IMR-90 (cell line): ENCODE results near the gene AGTR1. TPM values are rescaled to one million over a fixed set of nuclear protein-coding genes. Genes with fewer than 3 reads are reported as not detected.

Experiments used
- ATAC-seq: fragments of 200-7000 bp; cut with Tn5 transposase; 2 replicates; pipeline ENCODE4 v1.9.1; 2020; ENCODE audit warnings: low read depth, mild to moderate bottlenecking, moderate library complexity
- BruUV-seq: library from RNA; stranded (reverse); fragments of 400-500 nt; replicated peaks from 2 replicates; lab custom pipeline; 2021; lab: Mats Ljungman, UMichigan
- CTCF ChIA-PET: fragments of 300-600 bp; formaldehyde crosslinking; extraction: SDS; loops from one replicate; lab custom pipeline; 2021; ENCODE audit warnings: antibody characterized with exemption; lab: Yijun Ruan, JAX
- POLR2A ChIA-PET: fragments of 300-600 bp; sonication (Branson Sonifier 250); formaldehyde crosslinking; loops from one replicate; lab custom pipeline; 2022; ENCODE audit warnings: antibody characterized with exemption; ENCODE audit not compliant: unreplicated experiment; lab: Charles Lee
- DNase-seq: peaks from one replicate; pipeline ENCODE4 v3.0.0; 2013
- H2AFZ ChIP-seq: replicated peaks from 2 replicates; pipeline ENCODE3; 2013; ENCODE audit warnings: low read length, mild to moderate bottlenecking; ENCODE audit not compliant: poor library complexity
- H2AK5ac ChIP-seq: 2 replicates; pipeline ENCODE4 v1.6.1; 2013; ENCODE audit warnings: low read depth, low read length, inconsistent platforms
- H2AK9ac ChIP-seq: replicated peaks from 2 replicates; pipeline ENCODE3; 2013; ENCODE audit warnings: mild to moderate bottlenecking, low read depth, low read length, moderate library complexity; ENCODE audit not compliant: poor library complexity
- H2BK120ac ChIP-seq: 2 replicates; pipeline ENCODE4 v1.6.1; 2013; ENCODE audit warnings: low read depth, low read length, inconsistent platforms
- H2BK15ac ChIP-seq: 3 replicates; pipeline ENCODE4 v1.6.1; 2013; ENCODE audit warnings: low read depth, low read length, inconsistent platforms
- H2BK20ac ChIP-seq: 2 replicates; pipeline ENCODE4 v1.6.1; 2013; ENCODE audit warnings: low read depth, mild to moderate bottlenecking, inconsistent platforms, low read length, moderate library complexity
- H2BK5ac ChIP-seq: 2 replicates; pipeline ENCODE4 v1.6.1; 2013; ENCODE audit warnings: mild to moderate bottlenecking, low read depth, low read length, inconsistent platforms; ENCODE audit not compliant: poor library complexity, severe bottlenecking
- H3K14ac ChIP-seq: replicated peaks from 2 replicates; pipeline ENCODE4 v1.6.1; 2013; ENCODE audit warnings: low read depth, low read length, inconsistent platforms
- H3K18ac ChIP-seq: 2 replicates; pipeline ENCODE4 v1.6.1; 2013; ENCODE audit warnings: low read depth, low read length, control low read depth
- H3K23ac ChIP-seq: 2 replicates; pipeline ENCODE4 v1.6.1; 2013; ENCODE audit warnings: low read depth, low read length, inconsistent platforms
- H3K27ac ChIP-seq: 2 replicates; pipeline ENCODE4 v1.5.1; 2013; ENCODE audit warnings: mild to moderate bottlenecking, control low read depth, low read length; ENCODE audit not compliant: insufficient read depth
- H3K27me3 ChIP-seq: 2 replicates; pipeline ENCODE4 v1.6.1; 2013; ENCODE audit warnings: low read length; ENCODE audit not compliant: control insufficient read depth, insufficient read depth
- H3K36me3 ChIP-seq: 2 replicates; pipeline ENCODE4 v1.6.1; 2013; ENCODE audit warnings: low read length, mixed read lengths; ENCODE audit not compliant: control insufficient read depth, insufficient read depth
- H3K4ac ChIP-seq: 2 replicates; pipeline ENCODE4 v1.6.1; 2013; ENCODE audit warnings: low read depth, low read length, inconsistent platforms
- H3K4me1 ChIP-seq: 2 replicates; pipeline ENCODE4 v1.6.1; 2013; ENCODE audit warnings: low read length, mixed read lengths; ENCODE audit not compliant: control insufficient read depth, insufficient read depth
- H3K4me2 ChIP-seq: 2 replicates; pipeline ENCODE4 v1.6.1; 2013; ENCODE audit warnings: low read depth, mild to moderate bottlenecking, control low read depth, low read length, moderate library complexity
- H3K4me3 ChIP-seq: 2 replicates; pipeline ENCODE4 v1.5.1; 2013; ENCODE audit warnings: low read depth, mild to moderate bottlenecking, control low read depth, low read length, moderate library complexity; ENCODE audit not compliant: insufficient read depth
- H3K56ac ChIP-seq: 2 replicates; pipeline ENCODE4 v1.6.1; 2013; ENCODE audit warnings: low read length, inconsistent platforms; ENCODE audit not compliant: insufficient read depth; ENCODE audit errors: extremely low read depth
- H3K79me1 ChIP-seq, 2 experiments: 2 replicates each; pipeline ENCODE4 v1.6.1; 2013; ENCODE audit warnings: low read length in 2 of 2, inconsistent platforms in 1 of 2, low read depth in 1 of 2
- H3K9ac ChIP-seq: 2 replicates; pipeline ENCODE4 v1.6.1; 2013; ENCODE audit warnings: low read depth, low read length, control low read depth
- H3K9me1 ChIP-seq: 2 replicates; pipeline ENCODE4 v1.6.1; 2013; ENCODE audit warnings: low read length, inconsistent platforms; ENCODE audit not compliant: insufficient read depth
- H3K9me3 ChIP-seq: 2 replicates; pipeline ENCODE4 v1.6.1; 2013; ENCODE audit warnings: low read length; ENCODE audit not compliant: control insufficient read depth, insufficient read depth
- H4K20me1 ChIP-seq: 2 replicates; pipeline ENCODE4 v1.6.1; 2013; ENCODE audit warnings: low read length, inconsistent platforms; ENCODE audit not compliant: insufficient read depth
- H4K5ac ChIP-seq: 2 replicates; pipeline ENCODE4 v1.6.1; 2013; ENCODE audit warnings: mild to moderate bottlenecking, low read depth, low read length, control low read depth
- H4K8ac ChIP-seq, 2 experiments: 2 replicates each; pipeline ENCODE4 v1.6.1; 2013; ENCODE audit warnings: low read depth in 2 of 2, low read length in 2 of 2, control low read depth in 1 of 2, inconsistent platforms in 1 of 2
- H4K91ac ChIP-seq: 2 replicates; pipeline ENCODE4 v1.6.1; 2013; ENCODE audit warnings: low read depth, low read length, inconsistent platforms; ENCODE audit not compliant: insufficient read depth
- BHLHE40 ChIP-seq: fragments of 150-350 bp; IDR thresholded peaks from 2 replicates; pipeline ENCODE4 v1.6.1; 2016; ENCODE audit warnings: mild to moderate bottlenecking, low read depth, low read length
- CEBPB ChIP-seq: IDR thresholded peaks from 2 replicates; pipeline ENCODE4 v1.6.1; 2012; ENCODE audit warnings: low read depth, low read length, improper control_type of control experiment
- CHD1 ChIP-seq: IDR thresholded peaks from 2 replicates; pipeline ENCODE4 v1.6.1; 2012; ENCODE audit warnings: low read depth, low read length, improper control_type of control experiment
- ELK1 ChIP-seq: fragments of 150-350 bp; IDR thresholded peaks from 2 replicates; pipeline ENCODE4 v1.6.1; 2016; ENCODE audit warnings: low read depth, mild to moderate bottlenecking, low read length, moderate library complexity, borderline replicate concordance
- FOS ChIP-seq: fragments of 150-350 bp; IDR thresholded peaks from 2 replicates; pipeline ENCODE4 v1.6.1; 2016; ENCODE audit warnings: low read depth, low read length
- MAFK ChIP-seq: IDR thresholded peaks from 2 replicates; pipeline ENCODE4 v1.6.1; 2012; ENCODE audit warnings: low read depth, low read length, improper control_type of control experiment
- MAZ ChIP-seq: IDR thresholded peaks from 2 replicates; pipeline ENCODE4 v1.6.1; 2012; ENCODE audit warnings: low read depth, mild to moderate bottlenecking, low read length, improper control_type of control experiment, moderate library complexity, borderline replicate concordance
- MXI1 ChIP-seq: IDR thresholded peaks from 2 replicates; pipeline ENCODE4 v1.6.1; 2012; ENCODE audit warnings: low read depth, mild to moderate bottlenecking, low read length, moderate library complexity, borderline replicate concordance
- NFE2L2 ChIP-seq: fragments of 150-350 bp; IDR thresholded peaks from 2 replicates; pipeline ENCODE4 v1.6.1; 2016; ENCODE audit warnings: low read depth, mild to moderate bottlenecking, low read length
- POLR2A ChIP-seq: IDR thresholded peaks from 2 replicates; pipeline ENCODE4 v1.6.1; 2012; ENCODE audit warnings: mild to moderate bottlenecking, low read depth, low read length
- RAD21 ChIP-seq: IDR thresholded peaks from 2 replicates; pipeline ENCODE4 v1.6.1; 2012; ENCODE audit warnings: low read length, improper control_type of control experiment
- RCOR1 ChIP-seq: IDR thresholded peaks from 2 replicates; pipeline ENCODE4 v1.6.1; 2012; ENCODE audit warnings: mild to moderate bottlenecking, low read length, improper control_type of control experiment; ENCODE audit not compliant: insufficient replicate concordance
- RFX5 ChIP-seq: IDR thresholded peaks from 2 replicates; pipeline ENCODE4 v1.8.0; 2012; ENCODE audit warnings: low read depth, mild to moderate bottlenecking, low read length, moderate library complexity
- SMC3 ChIP-seq: fragments of 150-350 bp; IDR thresholded peaks from 2 replicates; pipeline ENCODE4 v1.6.1; 2016; ENCODE audit warnings: low read depth, mild to moderate bottlenecking, antibody characterized with exemption, low read length, moderate library complexity
- WGBS, 2 experiments: methylation state at CpG; one replicate each; pipeline versions ENCODE4 v1.1.5 to v1.1.7; 2013; ENCODE audit warnings: missing lambda C conversion rate in 2 of 2; ENCODE audit not compliant: insufficient read length in 1 of 2; ENCODE audit errors: extremely low coverage in 2 of 2; 5-methylcytosine and 5-hydroxymethylcytosine counted together
- dilution Hi-C: fragments of 300-500 bp; cut with HindIII; formaldehyde crosslinking; loops from one replicate; pipeline ENCODE4 v1.14.3; 2018; ENCODE audit warnings: low sequenced_read_pairs; ENCODE audit not compliant: unreplicated experiment
- in situ Hi-C: fragments of 300-500 bp; cut with MboI; formaldehyde crosslinking; loops from 3 replicates; pipeline ENCODE4 v1.14.3; 2019; ENCODE audit warnings: low sequenced_read_pairs, inconsistent platforms, mixed read lengths
- intact Hi-C: fragments of 100-400 bp; cut with micrococcal nuclease; formaldehyde crosslinking; loops from 2 replicates; pipeline ENCODE4 v1.10.0; 2022
- polyA plus RNA-seq, 3 experiments: library from polyadenylated mRNA; depleted of rRNA; stranded (reverse); fragments of >200 nt; gene quantifications; 2 replicates each; pipeline ENCODE4 v1.2.3, GENCODE V29; 2012; ENCODE audit warnings: low replicate concordance in 1 of 3
- total RNA-seq: library from RNA; depleted of rRNA; stranded (reverse); fragments of >200 nt; gene quantifications from 2 replicates; pipeline ENCODE4 v1.2.3, GENCODE V29; 2012
- TF ChIP-seq, protein P1 (sequence below): fragments of 150-350 bp; IDR thresholded peaks from 2 replicates; pipeline ENCODE4 v1.6.1; 2017; ENCODE audit warnings: mild to moderate bottlenecking, antibody characterized with exemption, low read length, low read depth
- TF ChIP-seq, protein P2 (sequence below): conservative IDR thresholded peaks from 2 replicates; pipeline ENCODE4 v1.5.1; 2012; ENCODE audit warnings: mild to moderate bottlenecking, low read depth, low read length, improper control_type of control experiment

The AGTR1 gene
- total and polyA plus RNA-seq, 2 of the 4 experiments (the other 2 are of a cell fraction), result 2.2 to 2.7 TPM

DNA sequence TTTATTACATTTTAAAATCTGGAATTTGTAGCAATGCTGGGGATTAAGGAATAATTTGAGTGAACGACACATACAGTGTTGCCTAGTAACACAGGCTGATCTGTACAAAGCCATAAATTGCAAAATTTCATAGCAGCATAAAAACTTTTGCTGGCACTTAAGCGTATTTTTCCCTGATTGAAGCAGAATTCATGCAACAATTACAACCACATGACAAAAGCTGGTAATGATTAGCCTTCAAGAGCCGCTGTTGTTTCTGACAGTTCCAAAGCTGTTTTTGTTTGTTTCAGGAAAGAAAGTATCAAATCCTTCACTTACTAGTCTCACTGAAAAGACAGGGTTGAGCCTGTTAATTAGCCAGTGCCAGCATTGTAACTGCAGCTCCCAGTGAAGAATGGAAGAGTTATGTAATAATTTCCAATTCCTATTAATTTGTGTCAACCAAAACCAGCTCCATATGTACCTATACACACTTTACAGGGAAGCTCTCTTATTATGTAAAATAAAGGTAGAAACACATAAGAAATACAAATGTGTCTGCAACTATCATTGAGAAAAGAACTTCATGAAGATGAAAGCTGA, 60.7 kb downstream of the AGTR1 start:
- in situ Hi-C loops, result no loop called here
- no peaks in the 10 kb centered on the region; the same call in 1 of the 2 replicates for H3K27me3 ChIP-seq
- no peak overlapping the region for H3K4ac ChIP-seq
- no peak overlapping the region for H3K56ac ChIP-seq
- ChIA-PET CTCF (no interaction called here), POLR2A (interaction anchor here (0.8 kb wide), 1 partner anchor 15 kb away, joined by 3 read pairs; no protein-coding TSS in a partner anchor)
- H3K27ac ChIP-seq, result no peak overlapping the region
- no peak overlapping the region for H4K91ac ChIP-seq
- no peak overlapping the region for H4K8ac ChIP-seq
- no peak overlapping the region for H3K4me3 ChIP-seq
- no peak overlapping the region for H3K23ac ChIP-seq
- H3K4me2 ChIP-seq, result no peak overlapping the region
- no CpG with 5 or more reads among the region's 3 CpGs for WGBS, 2 experiments
- H2AK5ac ChIP-seq, result no peak overlapping the region
- no peak overlapping the region for H2BK20ac ChIP-seq
- DNase-seq, result no peak
- no peaks in the 10 kb centered on the region for H3K9me3 ChIP-seq
- dilution Hi-C loops, result no loop called here
- no peak overlapping the region for H2BK15ac ChIP-seq
- intact Hi-C loops, result no loop called here
- no peak overlapping the region for H2BK120ac ChIP-seq
- no peaks in the 10 kb centered on the region for H3K79me1 ChIP-seq
- H3K9ac ChIP-seq, result no peak overlapping the region
- H3K9me1 ChIP-seq, result no peaks in the 10 kb centered on the region
- no peak overlapping the region for H2BK5ac ChIP-seq
- H3K18ac ChIP-seq, result no peak overlapping the region
- H4K20me1 ChIP-seq, result no peaks in the 10 kb centered on the region
- no peaks in the 10 kb centered on the region for H3K36me3 ChIP-seq
- H3K4me1 ChIP-seq, result no peaks in the 10 kb centered on the region
- no TSS peak for BruUV-seq
- H4K5ac ChIP-seq, result no peak overlapping the region
- no peak overlapping the region for H3K14ac ChIP-seq
- TF ChIP-seq MXI1, result no peak
- TF ChIP-seq ELK1, result no peak
- TF ChIP-seq CEBPB, result no peak
- TF ChIP-seq RFX5, result no peak
- no peak for TF ChIP-seq NFE2L2
- TF ChIP-seq, protein P1, sequence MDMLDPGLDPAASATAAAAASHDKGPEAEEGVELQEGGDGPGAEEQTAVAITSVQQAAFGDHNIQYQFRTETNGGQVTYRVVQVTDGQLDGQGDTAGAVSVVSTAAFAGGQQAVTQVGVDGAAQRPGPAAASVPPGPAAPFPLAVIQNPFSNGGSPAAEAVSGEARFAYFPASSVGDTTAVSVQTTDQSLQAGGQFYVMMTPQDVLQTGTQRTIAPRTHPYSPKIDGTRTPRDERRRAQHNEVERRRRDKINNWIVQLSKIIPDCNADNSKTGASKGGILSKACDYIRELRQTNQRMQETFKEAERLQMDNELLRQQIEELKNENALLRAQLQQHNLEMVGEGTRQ, result no peak
- TF ChIP-seq FOS, result no peak
- TF ChIP-seq SMC3, result no peak
- no peak for TF ChIP-seq BHLHE40
- no peak for TF ChIP-seq CHD1
- TF ChIP-seq RCOR1, result no peak
- no peak for TF ChIP-seq MAZ
- TF ChIP-seq, protein P2, sequence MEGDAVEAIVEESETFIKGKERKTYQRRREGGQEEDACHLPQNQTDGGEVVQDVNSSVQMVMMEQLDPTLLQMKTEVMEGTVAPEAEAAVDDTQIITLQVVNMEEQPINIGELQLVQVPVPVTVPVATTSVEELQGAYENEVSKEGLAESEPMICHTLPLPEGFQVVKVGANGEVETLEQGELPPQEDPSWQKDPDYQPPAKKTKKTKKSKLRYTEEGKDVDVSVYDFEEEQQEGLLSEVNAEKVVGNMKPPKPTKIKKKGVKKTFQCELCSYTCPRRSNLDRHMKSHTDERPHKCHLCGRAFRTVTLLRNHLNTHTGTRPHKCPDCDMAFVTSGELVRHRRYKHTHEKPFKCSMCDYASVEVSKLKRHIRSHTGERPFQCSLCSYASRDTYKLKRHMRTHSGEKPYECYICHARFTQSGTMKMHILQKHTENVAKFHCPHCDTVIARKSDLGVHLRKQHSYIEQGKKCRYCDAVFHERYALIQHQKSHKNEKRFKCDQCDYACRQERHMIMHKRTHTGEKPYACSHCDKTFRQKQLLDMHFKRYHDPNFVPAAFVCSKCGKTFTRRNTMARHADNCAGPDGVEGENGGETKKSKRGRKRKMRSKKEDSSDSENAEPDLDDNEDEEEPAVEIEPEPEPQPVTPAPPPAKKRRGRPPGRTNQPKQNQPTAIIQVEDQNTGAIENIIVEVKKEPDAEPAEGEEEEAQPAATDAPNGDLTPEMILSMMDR, result no peak
- TF ChIP-seq MAFK, result no peak
- no peak for TF ChIP-seq POLR2A
- TF ChIP-seq RAD21, result no peak
- ATAC-seq, result no peak
- no peak overlapping the region for H2AFZ ChIP-seq
- no peak overlapping the region for H2AK9ac ChIP-seq
